ENCODE results near the gene FAT1.

Gene FAT1

GRCh38 chr4:186724058-186724863 lies 605 bp upstream of the FAT1 start:
- TF ChIP-seq CTCF (conservative IDR thresholded peaks at IDR 0.05) (no peak), ZFX (IDR thresholded peaks at IDR 0.05) (peak; percentile 48)
- H3K27ac ChIP-seq, result peak overlapping the region; percentile 86

GRCh38 chr4:186722796-186723291 lies 812 bp downstream of the FAT1 start:
- H3K27ac ChIP-seq, result peak overlapping the region; percentile 86
- no peak for TF ChIP-seq ZFX (IDR thresholded peaks at IDR 0.05)
- TF ChIP-seq CTCF (conservative IDR thresholded peaks at IDR 0.05), result no peak

GRCh38 chr4:186719925-186720694 lies 3.5 kb downstream of the FAT1 start:
- H3K27ac ChIP-seq, result no peak overlapping the region
- TF ChIP-seq ZFX (IDR thresholded peaks at IDR 0.05) (no peak), CTCF (conservative IDR thresholded peaks at IDR 0.05) (peak; percentile 45)

- TF ChIP-seq CTCF (conservative IDR thresholded peaks at IDR 0.05) (no peak), ZFX (IDR thresholded peaks at IDR 0.05) (no peak)
- H3K27ac ChIP-seq, result no peak overlapping the region
These were observed 6.1 kb downstream of the FAT1 start for GRCh38 chr4:186717556-186717955.

- H3K27ac ChIP-seq, result no peak overlapping the region
- TF ChIP-seq ZFX (IDR thresholded peaks at IDR 0.05), result no peak
- no peak for TF ChIP-seq CTCF (conservative IDR thresholded peaks at IDR 0.05)
These were observed 8.6 kb downstream of the FAT1 start for GRCh38 chr4:186715077-186715476.

GRCh38 chr4:186714006-186714675 lies 9.5 kb downstream of the FAT1 start:
- TF ChIP-seq ZFX (IDR thresholded peaks at IDR 0.05), result no peak
- no peak for TF ChIP-seq CTCF (conservative IDR thresholded peaks at IDR 0.05)

More at GRCh38 chr4:186714006-186714675, 9.5 kb downstream of the FAT1 start:
- no peak overlapping the region for H3K27ac ChIP-seq

All from C4-2B (cell line).